ENCODE results near the gene GTF2H2C. TPM values are rescaled to one million over a fixed set of nuclear protein-coding genes. Genes with fewer than 3 reads are reported as not detected.
"Not testable (repeated sequence)": the region's sequence is repeated elsewhere in the genome, so short reads cannot be mapped to it uniquely, and the experiment has no call there.

GTF2H2C gene
- polyA plus RNA-seq, 3 donors, result 8.9 to 16.8 (median 11.2) TPM

DNA sequence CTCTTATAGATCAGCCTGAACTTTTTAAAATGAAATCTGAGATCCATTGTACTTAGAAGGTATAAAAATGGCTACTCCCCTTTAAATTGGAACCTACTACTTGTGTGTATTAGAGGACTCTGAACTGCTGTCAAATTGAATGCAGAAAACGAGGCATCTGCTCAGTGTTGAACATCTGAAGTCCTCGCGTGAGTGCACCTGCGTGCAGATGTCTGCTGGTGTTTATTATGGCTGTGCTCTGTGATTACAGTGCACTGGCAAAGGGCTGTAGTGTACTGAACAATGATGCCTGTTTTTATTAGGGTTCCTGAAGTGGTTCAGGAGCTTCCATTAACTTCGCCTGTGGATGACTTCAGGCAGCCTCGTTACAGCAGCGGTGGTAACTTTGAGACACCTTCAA is 15.4 kb upstream of the GTF2H2C start:
- not testable (repeated sequence) for H3K27ac ChIP-seq (ENCODE audit: low read depth, low read length)
- no CpG with 5 or more reads among the region's 7 CpGs for WGBS, 3 donors

DNA sequence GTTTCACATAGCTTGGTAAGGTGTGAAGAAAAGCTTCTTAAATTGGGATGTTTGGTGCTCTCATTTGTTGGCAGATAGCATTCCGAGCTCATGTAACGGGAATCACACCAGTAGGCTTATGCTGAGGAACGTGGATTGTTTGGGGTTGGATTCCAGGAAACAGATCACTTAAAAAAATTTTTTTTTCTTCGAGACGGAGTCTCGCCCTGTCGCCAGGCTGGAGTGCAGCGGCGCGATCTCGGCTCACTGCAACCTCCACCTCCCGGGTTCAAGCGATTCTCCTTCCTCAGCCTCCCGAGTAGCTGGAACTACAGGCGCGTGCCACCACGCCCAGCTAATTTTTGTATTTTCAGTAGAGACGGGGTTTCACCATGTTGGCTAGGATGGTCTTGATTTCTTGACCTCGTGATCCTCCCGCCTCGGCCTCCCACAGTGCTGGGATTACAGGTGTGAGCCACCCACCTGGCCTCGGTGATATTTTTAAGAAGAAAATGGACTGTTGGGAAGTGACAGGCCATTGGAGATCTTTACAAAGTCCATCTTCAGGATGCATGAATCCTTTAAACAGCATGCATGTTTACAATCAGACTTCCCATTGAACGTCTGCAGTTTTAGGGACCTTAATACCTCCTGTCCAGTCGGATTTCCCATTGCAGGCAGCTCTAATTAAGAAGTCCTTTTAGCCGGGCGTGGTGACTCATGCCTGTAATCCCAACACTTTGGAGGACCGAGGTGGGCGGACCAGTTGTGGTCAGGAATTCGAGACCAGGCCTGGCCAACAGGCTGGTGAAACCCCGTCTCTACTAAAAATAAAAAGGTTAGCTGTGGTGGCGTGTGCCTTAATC is 818 bp downstream of the GTF2H2C start:
- H3K27ac ChIP-seq (ENCODE audit: low read depth, low read length), result not testable (repeated sequence)
- WGBS, 3 donors, result 21 to 41% (median 38%) methylated on average over 17 to 26 of the region's 31 CpGs

DNA sequence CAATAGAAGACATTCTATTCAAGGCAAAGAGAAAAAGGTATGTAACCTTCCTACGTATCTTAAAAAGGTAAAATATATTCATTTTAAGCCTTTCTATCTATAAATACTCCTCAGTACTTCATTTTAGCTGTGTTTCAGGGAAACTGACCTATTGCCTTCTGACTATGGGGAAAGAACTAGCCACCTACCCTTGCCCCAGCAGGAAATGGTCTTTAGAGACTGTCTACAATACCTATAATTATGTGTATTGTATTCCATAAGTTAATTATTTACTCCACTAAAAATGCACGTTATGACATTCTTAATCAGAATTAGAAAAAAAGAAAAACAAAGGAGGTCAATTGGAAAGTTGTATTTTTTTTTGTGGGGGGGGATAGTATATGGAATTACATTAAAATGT is 6.2 kb downstream of the GTF2H2C start:
- 68 to 92% (median 91%) methylated on average over 2 of the region's 2 CpGs for WGBS, 3 donors
- H3K27ac ChIP-seq (ENCODE audit: low read depth, low read length), result not testable (repeated sequence)

GRCh38 chr5:69568072-69568471 is 8.1 kb downstream of the GTF2H2C start:
- no CpG with 5 or more reads among the region's 2 CpGs for WGBS, 3 donors
- not testable (repeated sequence) for H3K27ac ChIP-seq (ENCODE audit: low read depth, low read length)

DNA sequence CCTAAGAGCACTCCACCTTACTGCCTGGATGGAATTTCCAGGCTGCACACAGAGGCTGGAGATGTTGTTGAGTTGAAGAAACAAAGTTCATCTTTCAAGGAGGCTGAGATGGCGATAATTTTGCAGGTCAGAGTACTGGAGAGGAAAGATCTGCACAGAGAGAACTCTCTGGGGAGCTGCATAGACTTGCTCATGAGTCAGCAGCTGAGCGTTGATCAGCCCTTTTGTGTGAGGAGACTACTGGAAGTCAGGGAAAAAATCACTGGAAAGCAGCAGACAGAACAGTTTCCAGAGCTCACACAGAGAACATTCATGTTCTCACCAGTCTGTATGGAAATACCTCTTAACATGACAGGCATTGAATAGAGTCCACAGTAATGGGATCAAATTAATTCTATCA is 23.4 kb downstream of the GTF2H2C start:
- not testable (repeated sequence) for H3K27ac ChIP-seq (ENCODE audit: low read depth, low read length)
- WGBS, 3 donors, result no CpG with 5 or more reads among the region's 2 CpGs

- H3K27ac ChIP-seq (ENCODE audit: low read depth, low read length), result not testable (repeated sequence)
- WGBS, 3 donors, result 53 to 65% (median 60%) methylated on average over 1 of the region's 7 CpGs
Observed at GRCh38 chr5:69596114-69596840, 36.3 kb downstream of the GTF2H2C start.

DNA sequence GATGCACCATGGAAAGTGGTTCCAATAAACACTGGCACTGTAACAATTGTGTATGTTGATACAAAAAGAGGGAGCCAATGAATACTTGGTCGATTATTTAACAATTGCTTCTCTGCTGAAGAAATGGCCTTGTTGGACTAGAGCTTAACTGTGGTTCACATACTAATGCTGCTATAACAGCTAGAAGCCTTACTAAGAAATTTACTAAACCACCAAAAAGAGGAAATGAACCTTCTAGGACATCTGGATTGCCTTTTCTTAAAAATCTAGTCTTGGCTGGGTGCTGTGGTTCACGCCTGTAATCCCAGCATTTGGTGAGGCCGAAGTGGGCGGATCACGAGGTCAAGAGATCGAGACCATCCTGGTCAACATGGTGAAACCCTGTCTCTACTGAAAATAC is 42.0 kb downstream of the GTF2H2C start:
- no CpG with 5 or more reads among the region's 6 CpGs for WGBS, 3 donors
- not testable (repeated sequence) for H3K27ac ChIP-seq (ENCODE audit: low read depth, low read length)

DNA sequence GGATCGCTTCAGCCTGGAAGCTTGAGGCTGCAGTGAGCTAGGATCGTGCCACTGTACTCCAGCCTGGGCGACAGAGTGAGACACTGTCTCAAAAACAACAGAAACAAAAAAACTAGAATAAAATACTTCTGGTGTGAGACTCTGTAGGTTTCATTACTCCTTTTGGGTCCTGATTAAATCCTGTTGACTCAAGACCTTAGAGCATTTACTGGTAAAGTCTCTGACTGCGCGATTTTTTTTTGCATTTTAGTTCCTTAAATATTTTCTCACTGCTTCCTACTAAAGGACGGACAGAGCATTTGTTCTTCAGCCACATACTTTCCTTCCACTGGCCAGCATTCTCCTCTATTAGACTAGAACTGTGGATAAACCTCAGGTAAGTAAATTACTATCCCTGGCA is 46.8 kb downstream of the GTF2H2C start:
- WGBS, 3 donors, result 51 to 75% (median 54%) methylated on average over 3 of the region's 6 CpGs
- not testable (repeated sequence) for H3K27ac ChIP-seq (ENCODE audit: low read depth, low read length)

DNA sequence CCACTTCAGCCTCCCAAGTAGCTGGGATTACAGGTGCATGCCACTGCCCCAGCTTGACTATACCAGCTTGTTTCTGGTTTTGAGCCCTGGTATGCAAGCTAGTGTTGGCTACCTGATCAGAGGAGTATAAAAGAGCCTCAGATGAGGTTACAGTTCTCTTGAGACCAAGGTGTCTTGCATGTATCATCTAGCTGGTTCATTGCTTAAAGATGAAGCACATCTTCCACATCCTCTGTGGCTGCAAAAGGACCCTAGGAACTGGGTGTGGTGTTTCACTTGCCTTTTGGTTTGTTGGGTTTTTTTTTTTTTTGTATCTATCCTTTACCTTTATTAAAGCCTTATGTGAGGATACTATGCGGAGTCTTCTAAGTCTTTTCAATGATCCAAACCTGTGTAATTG is 47.8 kb downstream of the GTF2H2C start:
- no CpG with 5 or more reads among the region's 1 CpG for WGBS, 3 donors
- H3K27ac ChIP-seq (ENCODE audit: low read depth, low read length), result not testable (repeated sequence)

DNA sequence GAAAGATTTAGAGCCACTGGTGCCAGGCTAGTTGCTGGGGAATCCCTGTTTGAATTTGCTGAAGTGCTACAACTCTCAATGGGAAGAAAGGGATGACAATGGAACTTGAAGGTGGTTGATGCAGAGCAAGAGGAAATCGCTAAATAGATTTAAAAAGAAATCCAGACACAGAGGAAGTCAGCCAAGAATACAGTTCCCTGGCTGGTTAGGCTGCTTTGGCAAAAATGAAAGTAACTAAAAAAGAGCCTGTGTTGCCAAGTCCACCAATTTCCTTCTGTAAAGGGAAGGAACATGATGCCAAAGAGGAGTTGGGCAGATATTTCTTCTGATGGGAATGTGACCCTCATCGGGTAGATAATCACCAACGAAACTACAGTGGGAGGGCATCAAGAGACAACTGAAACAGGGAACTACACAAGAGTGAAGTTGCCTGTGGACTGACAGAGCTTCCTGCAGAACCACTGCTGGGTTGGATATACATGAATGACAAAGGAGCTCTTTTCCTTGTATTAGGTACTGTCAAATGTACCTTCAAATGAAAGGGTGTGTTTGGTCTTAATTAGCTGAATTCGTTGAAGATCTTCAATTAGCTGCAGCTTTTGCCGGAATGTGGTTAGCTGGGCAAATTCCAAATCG is 49.0 kb downstream of the GTF2H2C start:
- no CpG with 5 or more reads among the region's 6 CpGs for WGBS, 3 donors
- not testable (repeated sequence) for H3K27ac ChIP-seq (ENCODE audit: low read depth, low read length)

GRCh38 chr5:69614843-69615242 is 54.9 kb downstream of the GTF2H2C start:
- not testable (repeated sequence) for H3K27ac ChIP-seq (ENCODE audit: low read depth, low read length)
- WGBS, 3 donors, result no CpG with 5 or more reads among the region's 7 CpGs

- WGBS, 3 donors, result 92 to 98% (median 96%) methylated on average over 6 to 7 of the region's 9 CpGs
- H3K27ac ChIP-seq (ENCODE audit: low read depth, low read length), result not testable (repeated sequence)
Observed at GRCh38 chr5:69631879-69632278, 71.9 kb downstream of the GTF2H2C start.

Other genes with a start within 250 kb of the GTF2H2C start
- gene CCDC125, start 227.4 kb upstream of the GTF2H2C start, polyA plus RNA-seq, result 1 to 10 TPM; 2.8 to 4.9 (median 3.0) TPM
- 10 to 100 TPM; 19.8 to 59.5 (median 43.0) TPM for gene AK6, start 190.7 kb upstream of the GTF2H2C start, polyA plus RNA-seq
- gene TAF9, start 190.7 kb upstream of the GTF2H2C start, polyA plus RNA-seq, result 10 to 100 TPM; 33.4 to 65.1 (median 54.5) TPM
- gene RAD17, start 190.4 kb upstream of the GTF2H2C start, polyA plus RNA-seq, result 10 to 100 TPM in 1 of 3 donors, 1 to 10 TPM in 2; 8.4 to 17.8 (median 9.5) TPM
- 1 to 10 TPM in 1 of 3 donors, under 1 TPM in 2; 0.45 to 7.6 (median 0.61) TPM for gene MARVELD2, start 145.1 kb upstream of the GTF2H2C start, polyA plus RNA-seq
- gene OCLN, start 67.4 kb upstream of the GTF2H2C start, polyA plus RNA-seq, result 10 to 100 TPM in 1 of 3 donors, 1 to 10 TPM in 2; 1.5 to 16.5 (median 2.1) TPM

Measured in adipose tissue (tissue), 3 donors.